Activated naive CD4-positive, alpha-beta T cell treated with anti-CD3 and anti-CD28 coated beads for 36 hours (primary cell): ENCODE results near the gene COX6B1. TPM values are rescaled to one million over a fixed set of nuclear protein-coding genes. Genes with fewer than 3 reads are reported as not detected.

ENCODE experiments used
- CTCF ChIA-PET: fragments of 350-600 bp; sonication (Branson Sonifier 250); formaldehyde crosslinking; loops from one replicate; lab custom pipeline; 2021; ENCODE audit warnings: antibody characterized with exemption; lab: Charles Lee
- DNase-seq: peaks from one replicate; pipeline ENCODE4 v3.0.0-alpha.2; 2020
- H3K27ac Mint-ChIP-seq: one replicate; pipeline ENCODE4 v1.8.0; 2021; ENCODE audit warnings: mild to moderate bottlenecking, mixed read lengths
- H3K27me3 Mint-ChIP-seq: one replicate; pipeline ENCODE4 v1.8.0; 2021; ENCODE audit warnings: low read depth, mixed read lengths
- H3K36me3 Mint-ChIP-seq: one replicate; pipeline ENCODE4 v1.8.0; 2021; ENCODE audit warnings: low read depth, mixed read lengths
- H3K4me1 Mint-ChIP-seq: one replicate; pipeline ENCODE4 v1.8.0; 2021; ENCODE audit warnings: low read depth, mixed read lengths
- H3K4me3 Mint-ChIP-seq: one replicate; pipeline ENCODE4 v1.8.0; 2021; ENCODE audit warnings: mild to moderate bottlenecking, moderate library complexity, mixed read lengths
- H3K9me3 Mint-ChIP-seq: one replicate; pipeline ENCODE4 v1.8.0; 2021; ENCODE audit warnings: mixed read lengths
- intact Hi-C: fragments of 100-400 bp; cut with micrococcal nuclease; formaldehyde crosslinking; loops from one replicate; pipeline ENCODE4 v1.15.1; 2023
- total RNA-seq, 2 experiments: library from RNA; stranded (reverse); gene quantifications; one replicate each; pipeline ENCODE4 v1.2.3, GENCODE V29; 2021

COX6B1 gene
- total RNA-seq, 2 experiments from 2014 or later = 499 to 512 TPM

DNA sequence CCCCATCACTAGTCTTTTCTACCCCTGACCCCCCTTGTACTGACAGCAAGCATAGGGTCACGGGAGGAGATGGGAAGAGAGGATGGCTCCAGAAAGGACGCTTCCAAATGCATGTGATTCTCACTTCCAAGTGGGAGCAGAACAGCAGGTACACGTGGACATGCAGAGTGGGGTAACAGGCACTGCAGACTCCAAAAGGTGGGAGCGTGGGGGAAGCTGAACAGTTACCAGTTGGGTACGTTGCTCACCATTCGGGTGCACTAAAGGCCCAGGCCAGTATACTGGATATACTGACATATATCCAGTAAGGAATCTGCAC is 8.8 kb upstream of the COX6B1 start:
- no peak overlapping the region for H3K27ac Mint-ChIP-seq
- H3K36me3 Mint-ChIP-seq = peaks cover 16% of the 10 kb centered on the region
- intact Hi-C loops = no loop called here
- no peaks in the 10 kb centered on the region for H3K9me3 Mint-ChIP-seq
- CTCF ChIA-PET = no interaction called here
- H3K27me3 Mint-ChIP-seq = no peaks in the 10 kb centered on the region
- no peak overlapping the region for H3K4me3 Mint-ChIP-seq
- peaks cover 20% of the 10 kb centered on the region for H3K4me1 Mint-ChIP-seq
- no peak for DNase-seq

DNA sequence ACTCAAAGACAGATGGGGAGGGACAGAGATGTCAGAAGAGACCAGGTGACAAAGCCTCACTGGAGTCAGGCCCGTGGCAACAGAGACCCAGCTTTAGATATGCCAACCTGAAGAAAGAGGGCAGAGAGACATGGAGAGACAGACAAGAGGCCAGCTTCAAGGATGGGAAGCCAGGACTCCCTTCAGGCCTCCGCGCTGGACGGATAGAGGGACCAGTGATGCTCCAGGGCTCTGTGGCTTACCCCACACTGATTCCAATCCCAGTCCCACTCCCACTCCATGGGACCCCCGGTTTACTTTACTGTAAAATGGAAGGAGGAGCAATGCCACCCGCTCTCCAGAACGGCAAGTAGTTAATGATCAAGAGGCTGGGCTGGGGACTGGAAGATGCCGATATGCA is 8.3 kb upstream of the COX6B1 start:
- Mint-ChIP-seq H3K36me3 (peaks cover 16% of the 10 kb centered on the region), H3K4me1 (peaks cover 22% of the 10 kb centered on the region), H3K4me3 (no peak overlapping the region), H3K9me3 (no peaks in the 10 kb centered on the region), H3K27ac (no peak overlapping the region), H3K27me3 (no peaks in the 10 kb centered on the region)
- CTCF ChIA-PET = no interaction called here
- DNase-seq = no peak
- intact Hi-C loops = loop anchor here (5.0 kb wide), 2 partner anchors 93 to 137 kb away; partner anchors contain the start of genes ARHGAP33 and TMEM147

DNA sequence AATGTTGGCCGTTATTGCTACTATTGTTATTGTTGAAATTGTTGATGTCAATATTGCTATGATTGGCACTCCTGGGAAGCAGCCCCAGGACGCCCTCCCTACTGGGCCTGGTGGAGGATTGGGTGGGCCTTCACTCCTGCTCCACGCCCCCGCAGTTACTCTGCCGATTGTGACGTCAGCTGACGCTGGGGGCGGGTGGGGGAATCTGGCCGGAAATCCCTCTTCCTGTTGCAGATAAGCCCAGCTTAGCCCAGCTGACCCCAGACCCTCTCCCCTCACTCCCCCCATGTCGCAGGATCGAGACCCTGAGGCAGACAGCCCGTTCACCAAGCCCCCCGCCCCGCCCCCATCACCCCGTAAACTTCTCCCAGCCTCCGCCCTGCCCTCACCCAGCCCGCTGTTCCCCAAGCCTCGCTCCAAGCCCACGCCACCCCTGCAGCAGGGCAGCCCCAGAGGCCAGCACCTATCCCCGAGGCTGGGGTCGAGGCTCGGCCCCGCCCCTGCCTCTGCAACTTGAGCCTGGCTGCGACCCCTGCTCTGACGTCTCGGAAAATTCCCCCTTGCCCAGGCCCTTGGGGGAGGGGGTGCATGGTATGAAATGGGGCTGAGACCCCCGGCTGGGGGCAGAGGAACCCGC is 6.5 kb upstream of the COX6B1 start, which contains the start of gene ETV2:
ETV2 (plus strand) TSS at position 231 of the 637 bp plus-strand sequence. CDS start 716 bp downstream, outside the sequence.
- H3K36me3 Mint-ChIP-seq = peaks cover 9% of the 10 kb centered on the region
- H3K4me3 Mint-ChIP-seq = peak within 1 kb of the TSS; percentile 82
- H3K27ac Mint-ChIP-seq = no peak within 1 kb of the TSS
- CTCF ChIA-PET = no interaction called here
- no peaks in the 10 kb centered on the region for H3K27me3 Mint-ChIP-seq
- DNase-seq = peak; percentile 63
- no peaks in the 10 kb centered on the region for H3K9me3 Mint-ChIP-seq
- intact Hi-C loops = loop anchor here (2.0 to 5.0 kb wide), 3 partner anchors 94 to 227 kb away; partner anchors contain the start of genes APLP1, ARHGAP33 and TMEM147
- H3K4me1 Mint-ChIP-seq = peaks cover 34% of the 10 kb centered on the region

DNA sequence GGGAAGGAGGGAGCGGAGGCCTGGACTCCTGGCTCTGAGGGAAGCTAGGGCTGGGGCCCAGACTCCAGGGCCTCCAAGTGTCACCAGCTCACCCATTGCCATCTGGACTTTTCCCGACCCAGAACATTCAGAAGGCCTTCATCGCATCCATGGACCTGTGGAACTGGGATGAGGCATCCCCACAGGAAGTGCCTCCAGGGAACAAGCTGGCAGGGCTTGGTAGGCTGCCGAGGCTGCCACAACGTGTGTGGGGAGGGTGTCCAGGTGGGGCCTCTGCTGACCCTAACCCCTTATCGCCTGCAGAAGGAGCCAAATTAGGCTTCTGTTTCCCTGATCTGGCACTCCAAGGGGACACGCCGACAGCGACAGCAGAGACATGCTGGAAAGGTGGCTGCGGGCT is 5.8 kb upstream of the COX6B1 start:
- CTCF ChIA-PET = no interaction called here

DNA sequence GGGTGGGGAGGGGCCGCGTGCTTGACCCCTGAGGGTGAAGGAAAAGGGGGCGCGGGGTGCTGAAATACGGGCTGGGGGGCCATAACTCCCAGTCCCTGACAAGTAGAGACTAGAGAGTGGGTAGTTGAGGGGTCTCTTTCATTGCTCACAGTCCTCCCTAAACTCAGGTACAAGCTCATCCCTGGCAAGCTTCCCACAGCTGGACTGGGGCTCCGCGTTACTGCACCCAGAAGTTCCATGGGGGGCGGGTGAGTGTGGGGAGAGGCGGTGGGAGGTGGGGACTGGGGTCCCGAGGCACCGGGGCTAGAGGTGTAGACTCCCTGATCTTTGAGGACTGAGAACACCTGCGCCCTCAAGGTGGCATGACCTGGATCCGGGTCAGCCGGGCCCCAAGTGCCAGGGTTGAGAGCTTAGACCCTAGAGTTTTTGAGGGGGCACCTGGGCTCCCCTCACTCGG is 5.3 kb upstream of the COX6B1 start:
- intact Hi-C loops = loop anchor here (2.0 to 5.0 kb wide), 3 partner anchors 96 to 226 kb away; partner anchors contain the start of genes APLP1, ARHGAP33 and TMEM147
- no peak overlapping the region for H3K27ac Mint-ChIP-seq
- no peaks in the 10 kb centered on the region for H3K27me3 Mint-ChIP-seq
- no peak for DNase-seq
- H3K4me1 Mint-ChIP-seq = peaks cover 36% of the 10 kb centered on the region
- H3K36me3 Mint-ChIP-seq = peaks cover 3% of the 10 kb centered on the region
- H3K4me3 Mint-ChIP-seq = peak overlapping the region; percentile 82
- no peaks in the 10 kb centered on the region for H3K9me3 Mint-ChIP-seq
- CTCF ChIA-PET = interaction anchor here (0.7 kb wide), 1 partner anchor 30 kb away, joined by 4 read pairs; no protein-coding TSS in a partner anchor

More for the DNA sequence above, 5.8 kb upstream of the COX6B1 start:
- Mint-ChIP-seq H3K4me3 (peak overlapping the region; percentile 82), H3K27ac (no peak overlapping the region), H3K4me1 (peaks cover 36% of the 10 kb centered on the region), H3K9me3 (no peaks in the 10 kb centered on the region), H3K36me3 (peaks cover 3% of the 10 kb centered on the region), H3K27me3 (no peaks in the 10 kb centered on the region)
- intact Hi-C loops = loop anchor here (2.0 to 5.0 kb wide), 3 partner anchors 95 to 226 kb away; partner anchors contain the start of genes APLP1, ARHGAP33 and TMEM147
- DNase-seq = no peak

DNA sequence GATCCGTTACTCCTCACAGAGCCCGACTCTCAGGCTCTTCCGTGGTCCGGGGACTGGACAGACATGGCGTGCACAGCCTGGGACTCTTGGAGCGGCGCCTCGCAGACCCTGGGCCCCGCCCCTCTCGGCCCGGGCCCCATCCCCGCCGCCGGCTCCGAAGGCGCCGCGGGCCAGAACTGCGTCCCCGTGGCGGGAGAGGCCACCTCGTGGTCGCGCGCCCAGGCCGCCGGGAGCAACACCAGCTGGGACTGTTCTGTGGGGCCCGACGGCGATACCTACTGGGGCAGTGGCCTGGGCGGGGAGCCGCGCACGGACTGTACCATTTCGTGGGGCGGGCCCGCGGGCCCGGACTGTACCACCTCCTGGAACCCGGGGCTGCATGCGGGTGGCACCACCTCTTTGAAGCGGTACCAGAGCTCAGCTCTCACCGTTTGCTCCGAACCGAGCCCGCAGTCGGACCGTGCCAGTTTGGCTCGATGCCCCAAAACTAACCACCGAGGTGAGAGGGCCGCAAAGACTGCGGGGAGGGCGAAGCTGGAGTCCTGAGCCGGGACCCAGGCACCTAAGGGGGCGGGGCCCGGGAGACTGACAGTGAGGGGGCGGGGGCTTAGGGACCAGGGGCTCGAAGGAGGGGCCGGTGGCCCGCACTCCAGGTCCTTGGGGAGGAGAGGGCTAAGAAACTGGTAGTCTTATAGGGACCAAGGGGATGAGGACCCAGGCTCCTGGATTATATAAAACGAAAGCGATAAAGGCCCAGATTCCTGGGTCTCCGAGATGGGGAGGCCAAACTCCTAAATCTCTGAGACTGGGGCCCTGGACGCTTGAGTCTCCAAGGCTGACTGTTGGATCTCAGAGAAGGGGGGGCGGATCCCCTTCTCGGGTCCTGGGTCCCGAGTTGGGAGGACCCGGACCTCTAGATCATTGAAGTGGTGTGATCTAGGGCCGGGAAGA is 4.6 kb upstream of the COX6B1 start:
- Mint-ChIP-seq H3K27me3 (no peaks in the 10 kb centered on the region), H3K9me3 (no peaks in the 10 kb centered on the region), H3K36me3 (peaks cover 1% of the 10 kb centered on the region), H3K4me1 (peaks cover 36% of the 10 kb centered on the region), H3K4me3 (peak overlapping the region; percentile 82), H3K27ac (peak overlapping the region; percentile 79)
- CTCF ChIA-PET = interaction anchor here (0.7 kb wide), 1 partner anchor 30 kb away, joined by 4 read pairs; no protein-coding TSS in a partner anchor
- intact Hi-C loops = loop anchor here (1.0 to 5.0 kb wide), 7 partner anchors 15 to 225 kb away; partner anchors contain the start of genes APLP1, ARHGAP33, HAUS5 and TMEM147
- peak; percentile 83 for DNase-seq

DNA sequence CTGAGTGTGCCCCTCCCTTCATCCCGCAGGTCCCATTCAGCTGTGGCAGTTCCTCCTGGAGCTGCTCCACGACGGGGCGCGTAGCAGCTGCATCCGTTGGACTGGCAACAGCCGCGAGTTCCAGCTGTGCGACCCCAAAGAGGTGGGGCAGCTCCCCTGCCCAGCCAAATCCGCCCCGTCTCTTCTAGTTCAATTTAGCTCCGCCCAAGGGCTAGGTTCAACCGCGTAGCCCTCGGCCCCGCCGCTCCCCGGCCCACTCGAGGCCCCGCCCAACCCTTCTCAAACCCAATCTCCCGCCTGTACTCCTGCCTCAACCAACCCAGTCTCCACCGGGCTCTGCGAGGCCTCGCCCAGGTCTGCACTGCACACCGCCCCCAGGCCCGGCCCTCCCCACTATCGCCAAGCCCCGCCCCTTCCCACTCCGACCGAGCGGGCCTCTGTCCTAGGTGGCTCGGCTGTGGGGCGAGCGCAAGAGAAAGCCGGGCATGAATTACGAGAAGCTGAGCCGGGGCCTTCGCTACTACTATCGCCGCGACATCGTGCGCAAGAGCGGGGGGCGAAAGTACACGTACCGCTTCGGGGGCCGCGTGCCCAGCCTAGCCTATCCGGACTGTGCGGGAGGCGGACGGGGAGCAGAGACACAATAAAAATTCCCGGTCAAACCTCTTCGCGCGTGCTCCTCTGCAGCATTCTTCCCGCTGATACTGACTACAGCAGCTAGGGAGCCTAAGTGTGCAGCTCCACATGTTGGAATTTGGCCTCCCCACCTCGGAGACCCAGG is 3.7 kb upstream of the COX6B1 start:
- intact Hi-C loops = loop anchor here (1.0 to 5.0 kb wide), 6 partner anchors 16 to 133 kb away; partner anchors contain the start of genes ARHGAP33, HAUS5 and TMEM147
- CTCF ChIA-PET = interaction anchor here (0.9 kb wide), 1 partner anchor 97 kb away, joined by 4 read pairs; no protein-coding TSS in a partner anchor
- peak overlapping the region; percentile 79 for H3K27ac Mint-ChIP-seq
- H3K27me3 Mint-ChIP-seq = no peaks in the 10 kb centered on the region
- peak; percentile 97 for DNase-seq
- no peaks in the 10 kb centered on the region for H3K9me3 Mint-ChIP-seq
- peak overlapping the region; percentile 82 for H3K4me3 Mint-ChIP-seq
- H3K36me3 Mint-ChIP-seq = peaks cover 3% of the 10 kb centered on the region
- peaks cover 40% of the 10 kb centered on the region for H3K4me1 Mint-ChIP-seq

DNA sequence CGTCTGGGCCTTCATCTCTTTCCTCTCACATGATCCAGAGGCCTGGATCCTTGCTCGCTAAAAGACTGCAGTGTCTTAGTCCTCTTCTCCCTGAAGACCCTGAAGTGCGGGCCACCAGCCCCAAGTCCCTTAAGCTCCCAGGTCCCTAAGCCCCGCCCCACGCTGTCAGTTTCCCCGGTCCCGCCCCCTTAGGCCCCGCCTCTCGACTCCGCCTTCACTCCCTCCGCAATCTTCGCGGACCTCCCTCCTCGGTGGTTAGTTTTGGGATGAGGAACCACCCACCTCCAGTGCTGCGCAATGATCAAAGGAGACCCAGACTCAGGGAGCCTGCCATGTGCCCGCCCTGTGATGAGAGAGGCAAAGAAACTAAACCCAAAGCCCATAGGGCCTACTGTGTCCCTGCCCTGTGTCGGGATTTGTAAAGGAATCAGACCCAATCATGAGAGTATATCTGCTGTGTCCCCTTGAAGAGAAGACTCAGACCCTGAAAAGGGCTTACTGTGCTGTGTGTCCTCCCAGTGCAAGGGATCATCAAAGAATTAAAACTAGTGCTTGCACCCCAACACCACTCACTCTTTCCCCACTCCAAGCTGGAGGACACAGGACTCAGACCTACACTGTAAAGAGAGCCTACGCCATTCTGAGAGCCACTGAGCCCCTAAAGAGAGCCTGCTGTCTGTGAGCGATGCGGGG is 3.0 kb upstream of the COX6B1 start:
- Mint-ChIP-seq H3K9me3 (no peaks in the 10 kb centered on the region), H3K4me1 (peaks cover 45% of the 10 kb centered on the region), H3K4me3 (peak overlapping the region; percentile 82), H3K27ac (peak overlapping the region; percentile 79), H3K36me3 (peaks cover 3% of the 10 kb centered on the region), H3K27me3 (no peaks in the 10 kb centered on the region)
- CTCF ChIA-PET = interaction anchor here (0.5 to 0.9 kb wide), 3 partner anchors 49 to 97 kb away, joined by 3 to 4 read pairs (median 3); no protein-coding TSS in a partner anchor
- DNase-seq = peak; percentile 90
- intact Hi-C loops = loop anchor here (1.0 to 5.0 kb wide), 6 partner anchors 17 to 132 kb away; partner anchors contain the start of genes ARHGAP33, HAUS5 and TMEM147

DNA sequence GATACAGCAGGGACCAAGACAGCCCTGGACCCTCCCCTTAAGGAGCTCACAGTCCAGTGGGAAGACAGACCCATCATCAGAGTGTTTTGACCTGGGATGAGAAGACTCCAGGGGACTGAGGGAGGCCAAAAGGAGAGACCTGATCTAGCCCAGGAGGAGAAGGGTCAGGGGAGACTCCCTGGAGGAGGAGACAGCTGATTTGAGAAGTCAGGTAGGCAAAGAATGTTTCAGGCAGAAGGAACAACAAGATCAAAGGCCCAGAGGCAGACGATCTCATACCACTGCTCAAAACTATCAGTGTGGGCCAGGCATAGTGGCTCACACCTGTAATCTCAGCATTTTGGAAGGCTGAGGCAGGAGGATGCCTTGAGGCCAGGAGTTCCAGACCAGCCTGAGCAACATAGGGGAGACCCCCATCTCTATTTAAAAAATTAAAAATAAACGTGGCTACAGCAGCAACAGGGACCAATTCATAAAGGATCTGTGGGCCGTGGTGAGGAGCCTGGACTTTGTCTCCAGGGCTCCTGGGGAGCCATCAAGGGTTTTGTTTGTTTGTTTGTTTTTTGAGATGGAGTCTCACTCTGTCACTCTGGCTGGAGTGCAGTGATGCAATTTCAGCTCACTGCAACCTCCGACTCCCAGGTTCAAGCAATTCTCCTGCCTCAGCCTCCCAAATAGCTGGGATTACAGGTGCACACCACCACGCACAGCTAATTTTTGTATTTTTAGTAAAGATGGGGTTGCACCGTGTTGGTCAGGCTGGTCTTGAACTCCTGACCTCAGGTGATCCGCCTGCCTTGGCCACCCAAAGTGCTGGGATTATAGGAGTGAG is 2.2 kb upstream of the COX6B1 start:
- intact Hi-C loops = loop anchor here (2.0 kb wide), 1 partner anchor 67 kb away; no protein-coding TSS in a partner anchor
- Mint-ChIP-seq H3K9me3 (no peaks in the 10 kb centered on the region), H3K27me3 (no peaks in the 10 kb centered on the region), H3K27ac (no peak overlapping the region), H3K36me3 (peaks cover 5% of the 10 kb centered on the region), H3K4me1 (peaks cover 53% of the 10 kb centered on the region), H3K4me3 (no peak overlapping the region)
- CTCF ChIA-PET = interaction anchor here (0.9 kb wide), 1 partner anchor 53 kb away, joined by 3 read pairs; no protein-coding TSS in a partner anchor
- no peak for DNase-seq

DNA sequence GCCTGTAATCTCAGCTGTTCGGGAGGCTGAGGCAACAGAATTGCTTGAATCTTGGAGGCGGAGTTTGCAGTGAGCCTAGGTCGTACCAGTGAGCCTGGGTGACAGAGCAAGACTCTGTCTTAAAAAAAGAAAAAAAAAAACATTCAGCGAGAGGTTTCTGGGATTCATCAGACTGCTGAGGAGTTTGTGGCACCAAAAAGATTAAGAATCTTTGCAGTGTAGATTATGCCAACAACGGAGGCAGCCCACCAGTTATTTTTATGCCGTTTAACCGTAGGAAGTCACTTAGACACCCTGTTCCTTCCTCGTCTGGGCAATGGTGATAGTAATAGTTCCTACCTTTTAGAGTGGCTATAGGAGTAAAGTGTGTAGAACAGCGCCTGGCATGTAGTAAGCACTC is 2.5 kb downstream of the COX6B1 start:
- no peak overlapping the region for H3K27ac Mint-ChIP-seq
- H3K36me3 Mint-ChIP-seq = peaks cover 29% of the 10 kb centered on the region
- H3K4me1 Mint-ChIP-seq = peaks cover 33% of the 10 kb centered on the region
- H3K27me3 Mint-ChIP-seq = no peaks in the 10 kb centered on the region
- CTCF ChIA-PET = interaction anchor here (0.6 kb wide), 1 partner anchor 69 kb away, joined by 3 read pairs; no protein-coding TSS in a partner anchor
- no peak for DNase-seq
- intact Hi-C loops = no loop called here
- H3K4me3 Mint-ChIP-seq = peak overlapping the region; percentile 21
- no peaks in the 10 kb centered on the region for H3K9me3 Mint-ChIP-seq
